Transverse colon (tissue), 4 donors: Measurements from ENCODE around the gene ADGB. TPM values are rescaled to one million over a fixed set of nuclear protein-coding genes. Genes with fewer than 3 reads are reported as not detected.

ENCODE experiments used
- DNase-seq: peaks from one replicate; pipeline ENCODE4 v3.0.0-alpha.2; 2019
- H3K27ac ChIP-seq, 4 donors: fragments of 200-600 bp; sonication (generic); 2 replicates each; pipeline ENCODE4 v1.5.1; 2016 to 2018; ENCODE audit warnings: inconsistent platforms in 4 of 4
- H3K27me3 ChIP-seq: fragments of 200-600 bp; sonication (generic); 2 replicates; pipeline ENCODE4 v1.5.1; 2017; ENCODE audit warnings: inconsistent platforms
- H3K36me3 ChIP-seq, 4 donors: fragments of 200-600 bp; sonication (generic); 2 replicates each; pipeline ENCODE4 v1.5.1; 2017 to 2019; ENCODE audit warnings: inconsistent platforms in 4 of 4
- H3K4me1 ChIP-seq, 4 donors: fragments of 200-600 bp; sonication (generic); 2 replicates each; pipeline ENCODE4 v1.5.1; 2017 to 2020; ENCODE audit warnings: inconsistent platforms in 4 of 4
- H3K4me3 ChIP-seq, 4 donors: fragments of 200-600 bp; sonication (generic); 1 replicate in 1 of 4; 2 replicates in 3 of 4; pipeline versions ENCODE4 v1.5.1 to v1.6.1; 2017 to 2019; ENCODE audit warnings: inconsistent platforms in 4 of 4
- H3K9me3 ChIP-seq, 2 donors: fragments of 200-600 bp; sonication (generic); 2 replicates each; pipeline ENCODE4 v1.5.1; 2017 to 2019; ENCODE audit warnings: inconsistent platforms in 2 of 2
- EP300 ChIP-seq: sonication (generic); formaldehyde crosslinking; IDR thresholded peaks from one replicate; pipeline ENCODE4 v1.6.1; 2017; ENCODE audit warnings: antibody characterized with exemption, low read depth
- POLR2A ChIP-seq: fragments of 450-650 bp; IDR thresholded peaks from one replicate; pipeline ENCODE4 v1.6.1; 2016; ENCODE audit warnings: antibody characterized with exemption, mild to moderate bottlenecking, moderate library complexity
- POLR2AphosphoS5 ChIP-seq, 3 donors: sonication (generic); formaldehyde crosslinking; IDR thresholded peaks; one replicate each; pipeline ENCODE4 v1.6.1; 2016; ENCODE audit warnings: antibody characterized with exemption in 3 of 3
- WGBS, 2 donors: methylation state at CpG; one replicate each; pipeline ENCODE4 v1.1.5; 2018; ENCODE audit warnings: low coverage in 1 of 2; 5-methylcytosine and 5-hydroxymethylcytosine counted together
- in situ Hi-C, 4 donors: fragments of 200-750 bp; cut with MboI; loops; one replicate each; pipeline versions ENCODE4 v1.15.0 to v1.15.1; 2017; ENCODE audit warnings: low sequenced_read_pairs in 3 of 4, low pct_ligation_motif_present in 1 of 4, low pct_unique_long_range_greater_than_20kb in 1 of 4
- intact Hi-C: fragments of 100-400 bp; cut with DNase I; formaldehyde crosslinking; loops from one replicate; pipeline ENCODE4 v1.15.1; 2023; ENCODE audit warnings: low total_unique reads
- total RNA-seq, 4 donors: library from RNA; depleted of rRNA; stranded (reverse); fragments of >200 nt; gene quantifications; one replicate each; pipeline ENCODE4 v1.1.0, GENCODE V29; 2016
- TF ChIP-seq, protein P1 (sequence below), 5 experiments: fragments of 200-600 bp in 3 of 5; fragments of 450-650 bp in 2 of 5; sonication (generic) in 3 of 5; IDR thresholded peaks; 1 replicate in 2 of 5; 2 replicates in 3 of 5; pipeline ENCODE4 v1.5.1; 2016 to 2017; ENCODE audit warnings: antibody characterized with exemption in 5 of 5, inconsistent platforms in 3 of 5, mild to moderate bottlenecking in 2 of 5, moderate library complexity in 1 of 5

Gene ADGB
- total RNA-seq, 4 donors from 2014 or later, result 1.1 to 28.7 (median 3.2) TPM

DNA sequence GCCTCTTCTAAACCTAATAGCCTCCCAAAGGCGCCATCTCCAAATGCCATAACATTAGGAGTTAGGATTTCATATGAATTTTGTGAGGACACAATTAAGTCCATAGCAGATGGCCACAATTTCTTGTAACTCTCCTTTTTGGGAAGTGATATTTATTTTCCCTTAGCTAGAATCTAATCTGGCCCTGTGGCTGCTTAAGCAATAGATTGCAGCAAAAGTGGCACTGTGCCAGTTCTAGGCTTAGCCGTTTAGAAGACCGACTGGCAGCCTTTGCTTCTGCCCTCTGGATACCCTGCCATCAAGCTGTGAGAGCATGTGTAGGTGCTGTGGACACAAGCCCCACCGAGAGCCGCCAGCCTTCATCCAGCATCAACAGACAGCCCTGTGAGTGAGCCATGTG, 15.9 kb upstream of the ADGB start:
- WGBS, 2 donors, result 43 to 47% methylated on average over 3 to 4 of the region's 5 CpGs
- intact Hi-C loops (no loop called here), in situ Hi-C loops (no loop called here)
- H3K27me3 ChIP-seq, result no peaks in the 10 kb centered on the region
- TF ChIP-seq EP300 (no peak), POLR2AphosphoS5 (IDR thresholded peaks at IDR 0.05) (no peak), POLR2A (no peak)
- TF ChIP-seq, protein P1, sequence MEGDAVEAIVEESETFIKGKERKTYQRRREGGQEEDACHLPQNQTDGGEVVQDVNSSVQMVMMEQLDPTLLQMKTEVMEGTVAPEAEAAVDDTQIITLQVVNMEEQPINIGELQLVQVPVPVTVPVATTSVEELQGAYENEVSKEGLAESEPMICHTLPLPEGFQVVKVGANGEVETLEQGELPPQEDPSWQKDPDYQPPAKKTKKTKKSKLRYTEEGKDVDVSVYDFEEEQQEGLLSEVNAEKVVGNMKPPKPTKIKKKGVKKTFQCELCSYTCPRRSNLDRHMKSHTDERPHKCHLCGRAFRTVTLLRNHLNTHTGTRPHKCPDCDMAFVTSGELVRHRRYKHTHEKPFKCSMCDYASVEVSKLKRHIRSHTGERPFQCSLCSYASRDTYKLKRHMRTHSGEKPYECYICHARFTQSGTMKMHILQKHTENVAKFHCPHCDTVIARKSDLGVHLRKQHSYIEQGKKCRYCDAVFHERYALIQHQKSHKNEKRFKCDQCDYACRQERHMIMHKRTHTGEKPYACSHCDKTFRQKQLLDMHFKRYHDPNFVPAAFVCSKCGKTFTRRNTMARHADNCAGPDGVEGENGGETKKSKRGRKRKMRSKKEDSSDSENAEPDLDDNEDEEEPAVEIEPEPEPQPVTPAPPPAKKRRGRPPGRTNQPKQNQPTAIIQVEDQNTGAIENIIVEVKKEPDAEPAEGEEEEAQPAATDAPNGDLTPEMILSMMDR (IDR thresholded peaks at IDR 0.05), result no peak
- H3K9me3 ChIP-seq, result no peaks in the 10 kb centered on the region
- no peaks in the 10 kb centered on the region for H3K36me3 ChIP-seq
- no peak overlapping the region for H3K4me3 ChIP-seq
- no peaks in the 10 kb centered on the region for H3K4me1 ChIP-seq
- no peak overlapping the region for H3K27ac ChIP-seq
- peak; percentile 30 for DNase-seq

DNA sequence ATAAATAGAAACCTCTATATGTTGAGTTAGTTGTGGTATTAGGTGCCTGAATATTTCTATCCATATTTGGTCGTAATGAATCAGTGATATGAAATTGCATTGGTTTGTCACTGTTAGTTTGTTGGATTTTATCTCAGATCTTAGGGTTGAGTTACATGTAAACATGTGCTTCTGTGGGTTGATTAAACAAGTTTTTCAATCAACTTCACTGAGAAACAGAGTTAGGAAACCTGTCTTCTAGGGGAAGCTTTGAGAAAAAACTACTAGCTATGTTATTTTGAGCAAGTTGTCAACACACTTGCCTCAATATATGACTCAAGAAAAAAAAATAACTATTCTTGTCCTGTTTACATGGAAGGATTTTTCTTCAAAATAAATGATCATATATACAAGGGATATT, 14.8 kb upstream of the ADGB start:
- DNase-seq, result no peak
- WGBS, 2 donors, result 68 to 75% methylated on average over 1 of the region's 1 CpG
- H3K4me1 ChIP-seq, result no peaks in the 10 kb centered on the region
- no peaks in the 10 kb centered on the region for H3K36me3 ChIP-seq
- H3K4me3 ChIP-seq, result no peak overlapping the region
- intact Hi-C loops, result no loop called here
- TF ChIP-seq POLR2AphosphoS5 (IDR thresholded peaks at IDR 0.05) (no peak), POLR2A (no peak), EP300 (no peak)
- TF ChIP-seq, protein P1 (IDR thresholded peaks at IDR 0.05), result no peak
- H3K27me3 ChIP-seq, result no peaks in the 10 kb centered on the region
- no peak overlapping the region for H3K27ac ChIP-seq
- H3K9me3 ChIP-seq, result no peaks in the 10 kb centered on the region
- in situ Hi-C loops, result no loop called here

DNA sequence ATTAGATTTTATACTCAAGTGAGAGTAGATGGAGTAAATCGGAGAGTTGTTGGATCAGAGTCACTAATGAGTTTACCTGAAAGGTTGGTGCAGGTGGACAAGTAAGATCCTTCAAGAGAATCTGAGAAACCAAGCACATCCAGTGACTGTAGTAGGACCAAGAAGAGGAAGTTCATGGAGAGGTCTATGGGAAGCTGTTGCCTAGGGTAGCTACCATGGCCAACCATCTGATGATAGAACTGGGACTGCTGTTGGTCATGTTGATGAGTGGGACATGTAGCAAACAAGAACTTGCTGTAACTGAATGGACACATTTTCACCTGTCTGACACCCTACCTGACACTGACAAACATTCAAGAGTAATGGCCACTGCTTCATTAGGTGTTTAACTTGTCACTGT, 11.3 kb upstream of the ADGB start:
- intact Hi-C loops, result no loop called here
- no peaks in the 10 kb centered on the region for H3K9me3 ChIP-seq
- WGBS, 2 donors, result 79% methylated on average over 1 of the region's 1 CpG; no CpG with 5 or more reads in 1 of the 2 donors
- no peak overlapping the region for H3K4me3 ChIP-seq
- DNase-seq, result no peak
- H3K36me3 ChIP-seq, result no peaks in the 10 kb centered on the region
- H3K27ac ChIP-seq, result no peak overlapping the region
- in situ Hi-C loops, result no loop called here
- no peaks in the 10 kb centered on the region for H3K27me3 ChIP-seq
- peaks cover 0 to 7% (median 0%) of the 10 kb centered on the region in 4 donors for H3K4me1 ChIP-seq
- TF ChIP-seq, protein P1 (IDR thresholded peaks at IDR 0.05), result no peak
- TF ChIP-seq POLR2AphosphoS5 (IDR thresholded peaks at IDR 0.05) (no peak), EP300 (no peak), POLR2A (no peak)

DNA sequence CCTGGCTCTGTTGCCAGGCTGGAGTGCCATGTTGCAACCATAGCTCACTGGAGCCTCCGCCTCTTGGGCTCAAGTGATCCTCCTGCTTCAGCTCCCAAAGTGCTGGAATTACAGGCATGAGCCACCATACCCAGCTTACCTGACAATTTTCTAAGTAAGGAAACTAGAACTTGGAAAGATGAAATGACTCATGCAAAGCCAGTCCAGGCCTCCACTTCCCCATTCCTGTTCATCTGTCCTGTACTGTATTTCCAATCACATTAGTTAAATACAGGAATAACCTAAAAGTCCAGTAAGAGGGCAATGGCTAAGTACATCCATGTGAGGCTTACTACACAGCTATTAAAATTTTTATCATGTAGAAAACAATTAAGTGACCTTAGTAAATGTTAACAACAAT, 8.3 kb upstream of the ADGB start:
- Histone ChIP-seq H3K27me3 (no peaks in the 10 kb centered on the region), H3K9me3 (no peaks in the 10 kb centered on the region), H3K36me3 (no peaks in the 10 kb centered on the region), H3K27ac (no peak overlapping the region), H3K4me1 (peaks cover 0 to 10% (median 0%) of the 10 kb centered on the region in 4 donors), H3K4me3 (no peak overlapping the region)
- intact Hi-C loops, result no loop called here
- WGBS, 2 donors, result 47 to 83% methylated on average over 1 of the region's 1 CpG
- DNase-seq, result no peak
- in situ Hi-C loops, result no loop called here
- TF ChIP-seq EP300, result no peak
- no peak for TF ChIP-seq POLR2AphosphoS5 (IDR thresholded peaks at IDR 0.05)
- no peak for TF ChIP-seq POLR2A
- TF ChIP-seq, protein P1 (IDR thresholded peaks at IDR 0.05), result no peak
